ENCODE measurements around the gene RNU6-7.

The RNU6-7 gene

GRCh38 chr14:32205984-32206383 is 4.1 kb downstream of the RNU6-7 start:
- H3K9ac ChIP-seq (ENCODE audit: low read depth, low read length) = no peak overlapping the region
- peaks cover 31% of the 10 kb centered on the region for H3K4me1 ChIP-seq (ENCODE audit: insufficient read depth, low read length)
- no peak overlapping the region for H2AFZ ChIP-seq (ENCODE audit: low read depth, low read length)
- no peak for ATAC-seq (ENCODE audit: insufficient read depth, low read depth)
- TF ChIP-seq EZH2 (IDR thresholded peaks at IDR 0.05; ENCODE audit: borderline replicate concordance, low read depth, low read length, severe bottlenecking) = no peak
- TF ChIP-seq, protein P1, sequence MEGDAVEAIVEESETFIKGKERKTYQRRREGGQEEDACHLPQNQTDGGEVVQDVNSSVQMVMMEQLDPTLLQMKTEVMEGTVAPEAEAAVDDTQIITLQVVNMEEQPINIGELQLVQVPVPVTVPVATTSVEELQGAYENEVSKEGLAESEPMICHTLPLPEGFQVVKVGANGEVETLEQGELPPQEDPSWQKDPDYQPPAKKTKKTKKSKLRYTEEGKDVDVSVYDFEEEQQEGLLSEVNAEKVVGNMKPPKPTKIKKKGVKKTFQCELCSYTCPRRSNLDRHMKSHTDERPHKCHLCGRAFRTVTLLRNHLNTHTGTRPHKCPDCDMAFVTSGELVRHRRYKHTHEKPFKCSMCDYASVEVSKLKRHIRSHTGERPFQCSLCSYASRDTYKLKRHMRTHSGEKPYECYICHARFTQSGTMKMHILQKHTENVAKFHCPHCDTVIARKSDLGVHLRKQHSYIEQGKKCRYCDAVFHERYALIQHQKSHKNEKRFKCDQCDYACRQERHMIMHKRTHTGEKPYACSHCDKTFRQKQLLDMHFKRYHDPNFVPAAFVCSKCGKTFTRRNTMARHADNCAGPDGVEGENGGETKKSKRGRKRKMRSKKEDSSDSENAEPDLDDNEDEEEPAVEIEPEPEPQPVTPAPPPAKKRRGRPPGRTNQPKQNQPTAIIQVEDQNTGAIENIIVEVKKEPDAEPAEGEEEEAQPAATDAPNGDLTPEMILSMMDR (IDR thresholded peaks at IDR 0.05; ENCODE audit: borderline replicate concordance, extremely low read depth, low read length, poor library complexity, severe bottlenecking) = no peak
- no peak overlapping the region for H3K4me3 ChIP-seq (ENCODE audit: low read depth in 1 of 2, low read length in 2 of 2)
- H3K4me2 ChIP-seq (ENCODE audit: insufficient read depth, low read length) = no peak overlapping the region
- no peak overlapping the region for H3K27ac ChIP-seq (ENCODE audit: low read length)
- no peaks in the 10 kb centered on the region for H3K79me2 ChIP-seq (ENCODE audit: insufficient read depth, low read length)
- H3K36me3 ChIP-seq (ENCODE audit: insufficient read depth, low read length) = no peaks in the 10 kb centered on the region
- H4K20me1 ChIP-seq (ENCODE audit: insufficient read depth, low read length) = no peaks in the 10 kb centered on the region
- H3K9me3 ChIP-seq (ENCODE audit: insufficient read depth, low read length, severe bottlenecking) = no peaks in the 10 kb centered on the region
- no peak for DNase-seq
- H3K27me3 ChIP-seq (ENCODE audit: insufficient read depth, low read length, poor library complexity) = peaks cover 32% of the 10 kb centered on the region

DNA sequence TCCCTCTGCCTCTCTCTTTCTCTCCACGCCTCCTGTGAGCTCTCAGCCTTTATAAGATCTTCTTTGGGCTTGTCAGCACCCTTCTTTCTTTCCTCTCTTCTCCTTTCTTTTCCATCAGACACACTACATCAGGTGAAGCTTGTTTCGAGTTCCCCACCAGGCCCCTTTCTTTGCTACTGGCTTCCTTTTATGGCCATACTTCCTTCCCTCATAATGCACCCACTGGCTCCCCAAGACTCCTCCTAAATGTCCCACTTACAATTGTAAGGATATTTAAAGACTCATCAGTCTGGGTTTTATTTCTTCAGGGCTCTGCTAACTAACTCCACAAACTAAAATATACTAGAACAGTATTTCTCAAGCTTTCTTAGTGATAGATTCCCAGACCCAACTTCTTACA is 4.7 kb downstream of the RNU6-7 start:
- no peaks in the 10 kb centered on the region for H3K79me2 ChIP-seq (ENCODE audit: insufficient read depth, low read length)
- TF ChIP-seq EZH2 (IDR thresholded peaks at IDR 0.05; ENCODE audit: borderline replicate concordance, low read depth, low read length, severe bottlenecking) = no peak
- TF ChIP-seq, protein P1 (IDR thresholded peaks at IDR 0.05; ENCODE audit: borderline replicate concordance, extremely low read depth, low read length, poor library complexity, severe bottlenecking) = no peak
- ATAC-seq (ENCODE audit: insufficient read depth, low read depth) (no peak), DNase-seq (no peak)
- no peaks in the 10 kb centered on the region for H3K9me3 ChIP-seq (ENCODE audit: insufficient read depth, low read length, severe bottlenecking)
- H4K20me1 ChIP-seq (ENCODE audit: insufficient read depth, low read length) = no peaks in the 10 kb centered on the region
- no peak overlapping the region for H2AFZ ChIP-seq (ENCODE audit: low read depth, low read length)
- no peak overlapping the region for H3K27ac ChIP-seq (ENCODE audit: low read length)
- no peak overlapping the region for H3K4me3 ChIP-seq (ENCODE audit: low read depth in 1 of 2, low read length in 2 of 2)
- peaks cover 26% of the 10 kb centered on the region for H3K27me3 ChIP-seq (ENCODE audit: insufficient read depth, low read length, poor library complexity)
- no peak overlapping the region for H3K9ac ChIP-seq (ENCODE audit: low read depth, low read length)
- H3K4me1 ChIP-seq (ENCODE audit: insufficient read depth, low read length) = peaks cover 26% of the 10 kb centered on the region
- no peak overlapping the region for H3K4me2 ChIP-seq (ENCODE audit: insufficient read depth, low read length)
- no peaks in the 10 kb centered on the region for H3K36me3 ChIP-seq (ENCODE audit: insufficient read depth, low read length)

DNA sequence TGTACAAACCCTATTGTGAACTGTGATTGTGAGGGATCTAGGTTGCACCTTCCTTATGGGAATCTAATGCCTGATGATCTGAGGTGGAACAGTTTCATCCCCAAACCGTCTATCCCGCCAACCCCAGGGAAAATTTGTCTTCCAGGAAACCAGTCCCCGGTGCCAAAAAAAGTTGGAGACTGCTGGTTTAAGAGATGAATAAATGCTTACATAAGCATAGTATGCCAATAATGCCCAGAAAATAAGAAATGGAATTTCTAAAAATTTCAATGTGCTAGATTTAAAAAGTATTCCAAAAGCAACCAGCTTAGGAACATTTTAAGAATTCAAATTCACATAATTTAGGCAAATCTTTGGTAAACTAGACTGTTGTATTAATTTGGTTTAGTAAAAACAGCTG is 6.6 kb downstream of the RNU6-7 start:
- no peak for ATAC-seq (ENCODE audit: insufficient read depth, low read depth)
- DNase-seq = no peak
- TF ChIP-seq, protein P1 (IDR thresholded peaks at IDR 0.05; ENCODE audit: borderline replicate concordance, extremely low read depth, low read length, poor library complexity, severe bottlenecking) = no peak
- no peak for TF ChIP-seq EZH2 (IDR thresholded peaks at IDR 0.05; ENCODE audit: borderline replicate concordance, low read depth, low read length, severe bottlenecking)

DNA sequence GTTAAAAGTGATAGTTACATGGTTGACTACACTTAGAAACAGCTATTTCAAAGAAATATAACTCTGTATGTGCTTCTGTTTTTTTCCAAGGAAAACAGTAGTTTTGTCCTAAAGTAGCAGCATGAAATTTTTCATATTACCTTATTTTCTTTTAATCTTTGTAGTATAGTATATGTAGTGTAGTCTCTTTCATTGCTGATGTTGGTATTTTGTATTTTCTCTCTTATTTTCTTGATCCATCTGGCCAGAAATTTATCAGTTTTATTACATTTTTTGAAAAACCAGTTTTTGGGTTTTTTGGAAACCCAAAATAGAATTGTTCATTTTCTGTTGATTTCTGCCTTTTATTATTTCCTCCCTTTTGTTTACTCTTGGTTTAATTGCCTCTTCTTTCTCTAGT is 7.6 kb downstream of the RNU6-7 start:
- Histone ChIP-seq H3K9ac (ENCODE audit: low read depth, low read length) (no peak overlapping the region), H3K27ac (ENCODE audit: low read length) (no peak overlapping the region), H2AFZ (ENCODE audit: low read depth, low read length) (no peak overlapping the region), H3K4me3 (ENCODE audit: low read depth in 1 of 2, low read length in 2 of 2) (no peak overlapping the region), H3K27me3 (ENCODE audit: insufficient read depth, low read length, poor library complexity) (no peaks in the 10 kb centered on the region), H3K9me3 (ENCODE audit: insufficient read depth, low read length, severe bottlenecking) (no peaks in the 10 kb centered on the region), H3K36me3 (ENCODE audit: insufficient read depth, low read length) (no peaks in the 10 kb centered on the region), H4K20me1 (ENCODE audit: insufficient read depth, low read length) (no peaks in the 10 kb centered on the region), H3K4me2 (ENCODE audit: insufficient read depth, low read length) (no peak overlapping the region), H3K4me1 (ENCODE audit: insufficient read depth, low read length) (no peaks in the 10 kb centered on the region), H3K79me2 (ENCODE audit: insufficient read depth, low read length) (no peaks in the 10 kb centered on the region)
- ATAC-seq (ENCODE audit: insufficient read depth, low read depth) (no peak), DNase-seq (no peak)
- TF ChIP-seq EZH2 (IDR thresholded peaks at IDR 0.05; ENCODE audit: borderline replicate concordance, low read depth, low read length, severe bottlenecking) = no peak
- TF ChIP-seq, protein P1 (IDR thresholded peaks at IDR 0.05; ENCODE audit: borderline replicate concordance, extremely low read depth, low read length, poor library complexity, severe bottlenecking) = no peak

More for the DNA sequence above, 6.6 kb downstream of the RNU6-7 start:
- no peak overlapping the region for H3K4me3 ChIP-seq (ENCODE audit: low read depth in 1 of 2, low read length in 2 of 2)
- no peaks in the 10 kb centered on the region for H3K9me3 ChIP-seq (ENCODE audit: insufficient read depth, low read length, severe bottlenecking)
- no peak overlapping the region for H2AFZ ChIP-seq (ENCODE audit: low read depth, low read length)
- no peaks in the 10 kb centered on the region for H3K36me3 ChIP-seq (ENCODE audit: insufficient read depth, low read length)
- H3K27me3 ChIP-seq (ENCODE audit: insufficient read depth, low read length, poor library complexity) = peaks cover 8% of the 10 kb centered on the region
- no peak overlapping the region for H3K9ac ChIP-seq (ENCODE audit: low read depth, low read length)
- no peak overlapping the region for H3K4me2 ChIP-seq (ENCODE audit: insufficient read depth, low read length)
- no peak overlapping the region for H3K27ac ChIP-seq (ENCODE audit: low read length)
- H3K4me1 ChIP-seq (ENCODE audit: insufficient read depth, low read length) = peaks cover 8% of the 10 kb centered on the region
- H3K79me2 ChIP-seq (ENCODE audit: insufficient read depth, low read length) = no peaks in the 10 kb centered on the region
- no peaks in the 10 kb centered on the region for H4K20me1 ChIP-seq (ENCODE audit: insufficient read depth, low read length)
